Caco-2 (cell line): Measurements from ENCODE around the gene MCUB. TPM values are rescaled to one million over a fixed set of nuclear protein-coding genes. Genes with fewer than 3 reads are reported as not detected.

ENCODE experiments used
- BruUV-seq: library from RNA; stranded (reverse); fragments of 400-500 nt; replicated peaks from 2 replicates; lab custom pipeline; 2021; lab: Mats Ljungman, UMichigan
- CTCF ChIA-PET: fragments of 300-600 bp; sonication (Branson Sonifier 250); formaldehyde crosslinking; loops from one replicate; lab custom pipeline; 2022; ENCODE audit warnings: antibody characterized with exemption; lab: Charles Lee
- POLR2A ChIA-PET: fragments of 300-600 bp; sonication (Branson Sonifier 250); formaldehyde crosslinking; loops from one replicate; lab custom pipeline; 2022; ENCODE audit warnings: antibody characterized with exemption; lab: Charles Lee
- DNase-seq, 2 experiments: peaks; one replicate each; pipeline versions ENCODE4 v3.0.0 to v3.0.0-alpha.2; 2020 to 2022
- H3K27me3 ChIP-seq: replicated peaks from 2 replicates; pipeline ENCODE4 v1.6.0; 2011; ENCODE audit warnings: low read length; ENCODE audit not compliant: control insufficient read depth, insufficient read depth
- H3K36me3 ChIP-seq: 2 replicates; pipeline ENCODE4 v1.5.1; 2011; ENCODE audit warnings: low read length; ENCODE audit not compliant: control insufficient read depth, insufficient read depth
- H3K4me1 ChIP-seq: fragments of 250-450 bp; sonication (Bioruptor Pico); 2 replicates; pipeline ENCODE4 v1.5.1; 2020; ENCODE audit warnings: mild to moderate bottlenecking
- H3K4me3 ChIP-seq: 2 replicates; pipeline ENCODE4 v1.5.1; 2011; ENCODE audit warnings: low read depth, mild to moderate bottlenecking, control low read depth, low read length
- H3K9me3 ChIP-seq: fragments of 250-450 bp; sonication (Bioruptor Pico); 2 replicates; pipeline ENCODE4 v1.5.1; 2020; ENCODE audit warnings: mild to moderate bottlenecking, moderate library complexity
- H3K27ac Mint-ChIP-seq: one replicate; pipeline ENCODE4 v1.8.0; 2022; ENCODE audit warnings: mixed read lengths; ENCODE audit not compliant: unreplicated experiment
- H3K27me3 Mint-ChIP-seq: one replicate; pipeline ENCODE4 v1.8.0; 2022; ENCODE audit warnings: mixed read lengths; ENCODE audit not compliant: insufficient read depth, unreplicated experiment
- H3K36me3 Mint-ChIP-seq: one replicate; pipeline ENCODE4 v1.8.0; 2022; ENCODE audit warnings: mild to moderate bottlenecking, mixed read lengths; ENCODE audit not compliant: insufficient read depth, unreplicated experiment
- H3K4me1 Mint-ChIP-seq: one replicate; pipeline ENCODE4 v1.8.0; 2022; ENCODE audit warnings: low read depth, mixed read lengths; ENCODE audit not compliant: unreplicated experiment
- H3K4me3 Mint-ChIP-seq: one replicate; pipeline ENCODE4 v1.8.0; 2022; ENCODE audit warnings: mild to moderate bottlenecking, moderate library complexity, mixed read lengths; ENCODE audit not compliant: unreplicated experiment
- H3K9me3 Mint-ChIP-seq: one replicate; pipeline ENCODE4 v1.8.0; 2022; ENCODE audit warnings: mixed read lengths; ENCODE audit not compliant: unreplicated experiment
- CTCF ChIP-seq, 2 experiments: fragments of 200-600 bp in 1 of 2; IDR thresholded peaks; 1 replicate in 1 of 2; 2 replicates in 1 of 2; pipeline versions ENCODE4 v1.5.1 to v1.8.0; 2011 to 2022; ENCODE audit warnings: antibody characterized with exemption in 1 of 2, control low read depth in 1 of 2, inconsistent platforms in 1 of 2, low read depth in 1 of 2, low read length in 1 of 2, mild to moderate bottlenecking in 1 of 2, moderate library complexity in 1 of 2; ENCODE audit not compliant: insufficient read depth in 1 of 2, severe bottlenecking in 1 of 2, unreplicated experiment in 1 of 2
- intact Hi-C: fragments of 100-400 bp; cut with micrococcal nuclease; formaldehyde crosslinking; loops from one replicate; pipeline ENCODE4 v1.10.0; 2022; ENCODE audit not compliant: unreplicated experiment
- total RNA-seq: library from RNA; stranded (reverse); gene quantifications from 2 replicates; pipeline ENCODE4 v1.2.3, GENCODE V29; 2022

MCUB gene
- total RNA-seq, 1 experiment from 2014 or later = 3.6 TPM

GRCh38 chr4:109655396-109655795 is 95.3 kb downstream of the MCUB start:
- H3K27me3 ChIP-seq = no peaks in the 10 kb centered on the region
- no peak for TF ChIP-seq CTCF (IDR thresholded peaks at IDR 0.05; ENCODE audit: insufficient read depth in 1 of 2, low read depth in 1 of 2, low read length in 1 of 2, severe bottlenecking in 1 of 2, unreplicated experiment in 1 of 2)
- DNase-seq = no peak
- BruUV-seq = no TSS peak
- H3K9me3 Mint-ChIP-seq = no peaks in the 10 kb centered on the region
- ChIA-PET CTCF (no interaction called here), POLR2A (no interaction called here)
- H3K36me3 ChIP-seq = no peaks in the 10 kb centered on the region
- H3K9me3 ChIP-seq = no peaks in the 10 kb centered on the region
- H3K27ac Mint-ChIP-seq = no peak overlapping the region
- no peaks in the 10 kb centered on the region for H3K36me3 Mint-ChIP-seq
- no peaks in the 10 kb centered on the region for H3K27me3 Mint-ChIP-seq
- no peaks in the 10 kb centered on the region for H3K4me1 Mint-ChIP-seq
- H3K4me3 ChIP-seq = no peak overlapping the region
- no peak overlapping the region for H3K4me3 Mint-ChIP-seq
- intact Hi-C loops = no loop called here
- no peaks in the 10 kb centered on the region for H3K4me1 ChIP-seq

- H3K4me1 ChIP-seq = no peaks in the 10 kb centered on the region
- no peaks in the 10 kb centered on the region for H3K27me3 ChIP-seq
- Mint-ChIP-seq H3K36me3 (no peaks in the 10 kb centered on the region), H3K27ac (no peak overlapping the region), H3K9me3 (no peaks in the 10 kb centered on the region), H3K4me1 (no peaks in the 10 kb centered on the region), H3K27me3 (no peaks in the 10 kb centered on the region), H3K4me3 (no peak overlapping the region)
- no peak for DNase-seq
- CTCF ChIA-PET = interaction anchor here (0.5 kb wide), 1 partner anchor 37 kb away, joined by 3 read pairs; no protein-coding TSS in a partner anchor
- POLR2A ChIA-PET = no interaction called here
- BruUV-seq = no TSS peak
- no peaks in the 10 kb centered on the region for H3K36me3 ChIP-seq
- no peaks in the 10 kb centered on the region for H3K9me3 ChIP-seq
- no peak for TF ChIP-seq CTCF (IDR thresholded peaks at IDR 0.05; ENCODE audit: insufficient read depth in 1 of 2, low read depth in 1 of 2, low read length in 1 of 2, severe bottlenecking in 1 of 2, unreplicated experiment in 1 of 2)
- intact Hi-C loops = no loop called here
- no peak overlapping the region for H3K4me3 ChIP-seq
Observed at GRCh38 chr4:109657854-109658418, 97.9 kb downstream of the MCUB start.

GRCh38 chr4:109658871-109659410 is 98.9 kb downstream of the MCUB start:
- no peaks in the 10 kb centered on the region for H3K36me3 Mint-ChIP-seq
- no peak for TF ChIP-seq CTCF (IDR thresholded peaks at IDR 0.05; ENCODE audit: insufficient read depth in 1 of 2, low read depth in 1 of 2, low read length in 1 of 2, severe bottlenecking in 1 of 2, unreplicated experiment in 1 of 2)
- intact Hi-C loops = no loop called here
- POLR2A ChIA-PET = no interaction called here
- Histone ChIP-seq H3K4me3 (no peak overlapping the region), H3K4me1 (no peaks in the 10 kb centered on the region), H3K27me3 (no peaks in the 10 kb centered on the region), H3K9me3 (no peaks in the 10 kb centered on the region), H3K36me3 (no peaks in the 10 kb centered on the region)
- no peaks in the 10 kb centered on the region for H3K9me3 Mint-ChIP-seq
- CTCF ChIA-PET = no interaction called here
- H3K4me3 Mint-ChIP-seq = no peak overlapping the region
- no peaks in the 10 kb centered on the region for H3K27me3 Mint-ChIP-seq
- no peak for DNase-seq
- BruUV-seq = no TSS peak
- no peaks in the 10 kb centered on the region for H3K4me1 Mint-ChIP-seq
- no peak overlapping the region for H3K27ac Mint-ChIP-seq
